Measurements from ENCODE around the gene ELF2. TPM values are rescaled to one million over a fixed set of nuclear protein-coding genes. Genes with fewer than 3 reads are reported as not detected.

Gene ELF2
- total and polyA plus RNA-seq, 2 of the 8 experiments (the other 6 are each of a cell fraction or from before 2014, with no cell fraction given): 21.1 to 44.3 TPM

DNA sequence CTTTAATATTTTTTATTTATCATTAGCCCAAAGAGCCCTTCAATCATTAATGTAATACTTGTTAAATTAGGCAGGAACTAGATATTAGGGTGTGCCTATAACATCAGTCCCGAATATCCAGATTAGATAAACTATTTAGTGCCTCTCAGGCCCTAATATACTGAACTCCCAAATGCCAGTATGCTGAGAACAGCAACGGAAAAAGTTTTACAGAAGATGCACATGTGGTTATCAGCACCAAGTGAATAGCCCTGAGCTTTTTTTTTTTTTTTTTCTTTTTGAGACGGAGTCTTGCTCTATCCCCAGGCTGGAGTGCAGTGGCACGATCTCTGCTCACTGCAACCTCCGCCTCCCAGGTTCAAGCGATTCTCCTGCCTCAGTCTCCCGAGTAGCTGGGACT is 13.0 kb upstream of the ELF2 start:
- H3K4me2 ChIP-seq (ENCODE audit: insufficient read depth in 1 of 2, low read depth in 2 of 2, low read length in 2 of 2): no peak overlapping the region
- H3K4me3 ChIP-seq (ENCODE audit: extremely low read depth in 1 of 4, insufficient read depth in 2 of 4, low read depth in 3 of 4, low read length in 4 of 4): no peak overlapping the region
- ChIA-PET CTCF (ENCODE audit: partially characterized antibody) (interaction anchor here (0.6 to 2.0 kb wide), 6 partner anchors 8 to 426 kb away, joined by 3 to 6 read pairs (median 5); no protein-coding TSS in a partner anchor), POLR2A (ENCODE audit: partially characterized antibody) (interaction anchor here (0.9 to 2.4 kb wide), 4 partner anchors 8 to 36 kb away, joined by 3 to 7 read pairs (median 4); no protein-coding TSS in a partner anchor)
- H4K91ac ChIP-seq (replicated peaks; ENCODE audit: insufficient read length, low read length): no peak overlapping the region
- no peak overlapping the region for H3K4ac ChIP-seq (replicated peaks; ENCODE audit: insufficient read length, low read depth, low read length)
- WGBS, 2 experiments (ENCODE audit: extremely low coverage in 1 of 2, insufficient coverage in 1 of 2, insufficient read length in 1 of 2, insufficient replicate concordance in 2 of 2, low coverage in 1 of 2, low lambda C conversion rate in 2 of 2, missing lambda C conversion rate in 1 of 2): 95% methylated on average over 2 of the region's 7 CpGs; no CpG with 5 or more reads in 1 of the 2 experiments
- H3K4me1 ChIP-seq (replicated peaks in 1 of 4; ENCODE audit: control insufficient read depth in 3 of 4, insufficient read depth in 4 of 4, low read length in 3 of 4): no peaks in the 10 kb centered on the region
- no peak for DNase-seq (ENCODE audit: low read depth in 1 of 2, low spot score in 2 of 2)
- H2BK120ac ChIP-seq (replicated peaks; ENCODE audit: low read depth, low read length): no peak overlapping the region
- no peak overlapping the region for H2AFZ ChIP-seq (ENCODE audit: low read length)
- no peak overlapping the region for H3K27ac ChIP-seq (ENCODE audit: low read depth, low read length)
- H4K8ac ChIP-seq (ENCODE audit: extremely low read depth, insufficient read depth, low read length): no peak overlapping the region
- no peak overlapping the region for H3K9ac ChIP-seq (replicated peaks in 1 of 4; ENCODE audit: extremely low read depth in 1 of 4, low read depth in 3 of 4, low read length in 3 of 4)
- H4K20me1 ChIP-seq (replicated peaks in 1 of 2; ENCODE audit: control insufficient read depth in 1 of 2, insufficient read depth in 2 of 2, low read length in 2 of 2): no peaks in the 10 kb centered on the region
- no peaks in the 10 kb centered on the region for H3K23me2 ChIP-seq (ENCODE audit: low read depth, low read length)
- H2BK15ac ChIP-seq (ENCODE audit: low read length): no peak overlapping the region
- H3K36me3 ChIP-seq (ENCODE audit: control insufficient read depth in 2 of 4, insufficient read depth in 4 of 4, low read length in 3 of 4): no peaks in the 10 kb centered on the region
- H2BK5ac ChIP-seq (ENCODE audit: low read depth, low read length): no peak overlapping the region
- H3K27me3 ChIP-seq (replicated peaks in 1 of 4; ENCODE audit: control insufficient read depth in 3 of 4, extremely low read depth in 1 of 4, insufficient read depth in 3 of 4, low read length in 3 of 4): no peaks in the 10 kb centered on the region
- no peak for FAIRE-seq
- H2BK12ac ChIP-seq (ENCODE audit: low read depth, low read length): no peak overlapping the region
- H2AK5ac ChIP-seq (ENCODE audit: low read depth, low read length): no peak overlapping the region
- H3K79me1 ChIP-seq (ENCODE audit: low read depth, low read length): no peaks in the 10 kb centered on the region
- no peak overlapping the region for H4K5ac ChIP-seq (ENCODE audit: insufficient read length, low read depth, low read length)
- no peak overlapping the region for H3K14ac ChIP-seq (ENCODE audit: insufficient read length)
- H3K23ac ChIP-seq (ENCODE audit: insufficient read length): no peak overlapping the region
- H2BK20ac ChIP-seq (ENCODE audit: low read length): no peak overlapping the region
- H3K56ac ChIP-seq (replicated peaks; ENCODE audit: insufficient read length, low read depth, low read length): no peak overlapping the region
- no peaks in the 10 kb centered on the region for H3K9me3 ChIP-seq (ENCODE audit: insufficient read depth in 2 of 2, low read depth in 1 of 2, low read length in 1 of 2)
- H3K18ac ChIP-seq (ENCODE audit: extremely low read depth, low read length): no peak overlapping the region
- no peaks in the 10 kb centered on the region for H3K79me2 ChIP-seq (ENCODE audit: control insufficient read depth in 1 of 2, insufficient read depth in 2 of 2, low read length in 2 of 2)
- TF ChIP-seq CBX8 (IDR thresholded peaks at IDR 0.05; ENCODE audit: borderline replicate concordance, low read depth, low read length): no peak
- TF ChIP-seq RNF2 (IDR thresholded peaks at IDR 0.05; ENCODE audit: borderline replicate concordance, low read depth, low read length, missing control alignments, poor library complexity, severe bottlenecking): no peak
- TF ChIP-seq SP1 (IDR thresholded peaks at IDR 0.05; ENCODE audit: low read depth, low read length): no peak
- no peak for TF ChIP-seq GTF2F1 (IDR thresholded peaks at IDR 0.05; ENCODE audit: borderline replicate concordance, low read depth, low read length)
- TF ChIP-seq SIX5 (IDR thresholded peaks at IDR 0.05; ENCODE audit: low read depth, low read length): no peak
- TF ChIP-seq YY1 (IDR thresholded peaks at IDR 0.05; ENCODE audit: low read depth, low read length): no peak
- TF ChIP-seq, protein P1, sequence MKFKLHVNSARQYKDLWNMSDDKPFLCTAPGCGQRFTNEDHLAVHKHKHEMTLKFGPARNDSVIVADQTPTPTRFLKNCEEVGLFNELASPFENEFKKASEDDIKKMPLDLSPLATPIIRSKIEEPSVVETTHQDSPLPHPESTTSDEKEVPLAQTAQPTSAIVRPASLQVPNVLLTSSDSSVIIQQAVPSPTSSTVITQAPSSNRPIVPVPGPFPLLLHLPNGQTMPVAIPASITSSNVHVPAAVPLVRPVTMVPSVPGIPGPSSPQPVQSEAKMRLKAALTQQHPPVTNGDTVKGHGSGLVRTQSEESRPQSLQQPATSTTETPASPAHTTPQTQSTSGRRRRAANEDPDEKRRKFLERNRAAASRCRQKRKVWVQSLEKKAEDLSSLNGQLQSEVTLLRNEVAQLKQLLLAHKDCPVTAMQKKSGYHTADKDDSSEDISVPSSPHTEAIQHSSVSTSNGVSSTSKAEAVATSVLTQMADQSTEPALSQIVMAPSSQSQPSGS (IDR thresholded peaks at IDR 0.05; ENCODE audit: low read length): no peak
- TF ChIP-seq SAP30 (IDR thresholded peaks at IDR 0.05; ENCODE audit: insufficient read depth, insufficient replicate concordance, low read length): no peak
